NOMO-1 treated with DMSO at 0.1 percent for 48 hours (cell line): ENCODE data around the gene LGR4.
"Not testable (repeated sequence)": the region's sequence is repeated elsewhere in the genome, so short reads cannot be mapped to it uniquely, and the experiment has no call there.

Source experiments
- DNase-seq: peaks from one replicate; lab custom pipeline; 2025; ENCODE audit not compliant: unreplicated experiment; lab: John Stamatoyannopoulos, UW

Gene LGR4

GRCh38 chr11:27353593-27354358, 118.8 kb downstream of the LGR4 start:
- DNase-seq, result no peak

- DNase-seq, result no peak
These were observed 119.8 kb downstream of the LGR4 start for GRCh38 chr11:27352781-27353180.

DNA sequence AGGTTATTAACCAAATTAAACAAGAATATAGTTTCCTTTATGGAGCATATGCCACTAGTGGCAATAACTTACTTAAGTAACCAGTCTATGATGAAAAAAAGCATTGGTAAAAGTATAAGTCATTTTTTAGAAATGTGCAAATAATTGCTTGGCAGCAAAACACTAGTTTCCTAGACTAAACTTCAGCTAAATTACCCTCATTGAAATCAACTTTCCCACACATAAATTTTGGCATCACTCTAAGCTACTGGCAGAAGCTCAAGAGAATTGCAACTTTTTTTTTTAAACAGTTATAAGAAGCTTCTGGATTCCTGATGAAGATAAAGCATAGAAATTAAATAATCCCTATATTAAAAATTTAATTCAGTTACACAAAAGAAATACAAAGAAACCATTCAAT, 122.1 kb downstream of the LGR4 start:
- DNase-seq, result no peak

- DNase-seq, result no peak
These were observed 122.7 kb downstream of the LGR4 start for GRCh38 chr11:27349919-27350318.

DNA sequence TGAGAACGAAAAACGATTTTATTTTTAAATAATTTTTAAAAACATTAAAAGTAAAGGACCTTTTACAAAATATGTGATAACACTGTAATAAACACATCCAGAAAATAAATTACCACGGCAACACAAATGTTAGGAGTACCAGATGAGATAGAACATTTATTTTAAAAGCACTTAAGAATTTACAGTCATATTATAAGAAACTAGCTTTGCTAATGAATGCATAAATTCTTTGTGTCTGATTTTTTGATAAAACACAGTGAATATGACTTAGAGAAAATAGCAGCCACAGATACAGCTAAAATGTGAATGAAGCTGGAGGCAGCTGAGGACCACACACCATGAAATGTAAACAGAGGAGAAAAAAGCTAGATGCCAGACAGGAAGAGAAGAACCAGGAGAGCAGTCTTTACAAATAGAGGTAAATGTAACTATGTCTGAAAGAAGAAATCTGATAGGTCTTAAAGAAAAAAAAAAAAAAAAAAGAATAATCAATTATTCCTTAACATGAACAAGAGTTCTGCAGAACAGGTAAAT, 124.2 kb downstream of the LGR4 start:
- no peak for DNase-seq

DNA sequence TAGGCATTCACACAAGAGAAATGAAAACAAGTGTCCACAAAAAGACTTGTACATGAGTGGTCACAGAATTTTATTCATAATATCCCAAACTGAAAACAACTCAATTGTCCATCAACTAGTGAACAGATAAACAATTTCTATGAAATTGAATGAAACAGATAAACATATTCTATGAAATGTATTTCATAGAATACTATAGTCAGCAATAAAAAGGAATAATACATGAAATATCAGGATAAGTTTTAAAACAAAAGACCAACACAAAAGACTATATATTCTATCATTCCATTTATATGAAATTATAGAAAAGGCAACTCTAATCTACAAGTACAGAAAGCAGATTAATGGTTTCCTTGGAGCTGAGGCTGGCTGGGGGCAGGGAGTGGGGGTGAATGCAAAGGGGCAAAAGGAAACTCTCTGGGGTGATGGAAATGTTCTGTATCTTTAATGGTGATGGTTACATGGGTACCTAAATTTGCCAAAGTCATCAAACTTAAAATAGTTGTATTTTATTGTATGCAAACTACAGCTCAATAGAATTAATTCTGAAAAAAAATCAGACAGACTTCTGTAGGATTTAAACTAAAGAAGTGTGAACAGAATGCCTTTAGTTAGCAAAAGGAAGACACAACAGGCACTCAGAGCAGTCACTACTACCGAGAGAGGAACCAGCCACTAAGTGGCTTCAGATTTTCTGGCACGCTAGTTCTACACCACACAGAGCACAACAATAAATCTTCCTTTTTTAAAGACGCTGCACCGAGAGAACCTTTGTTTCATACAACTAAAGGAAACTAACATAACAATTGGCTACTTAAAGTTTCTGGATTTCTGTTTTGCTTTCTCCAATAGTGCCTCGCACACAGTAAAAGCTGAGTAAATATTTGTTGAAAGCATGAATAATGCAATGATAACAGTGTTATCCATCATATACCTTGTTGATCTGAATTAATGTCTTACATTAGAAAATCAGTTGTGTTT, 124.9 kb downstream of the LGR4 start:
- DNase-seq, result no peak

DNA sequence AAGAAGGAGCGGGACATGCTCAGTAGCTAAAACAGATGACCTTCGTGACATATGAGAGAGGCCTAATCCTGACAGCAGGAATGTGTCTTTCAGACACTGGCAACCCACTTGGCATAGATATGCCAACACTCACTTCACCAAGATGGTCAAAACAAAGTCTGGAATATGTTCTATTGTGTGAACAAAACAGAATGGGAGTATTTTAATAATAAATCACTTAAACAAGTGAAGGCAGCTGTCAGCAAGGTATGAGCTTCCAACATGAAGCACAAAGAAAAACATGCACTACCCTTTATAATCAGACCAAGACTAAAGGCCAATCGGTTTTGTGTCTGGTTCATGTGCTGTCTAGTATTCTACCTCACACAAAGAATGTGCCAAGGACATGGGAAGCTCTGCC, 132.6 kb downstream of the LGR4 start:
- no peak for DNase-seq

DNA sequence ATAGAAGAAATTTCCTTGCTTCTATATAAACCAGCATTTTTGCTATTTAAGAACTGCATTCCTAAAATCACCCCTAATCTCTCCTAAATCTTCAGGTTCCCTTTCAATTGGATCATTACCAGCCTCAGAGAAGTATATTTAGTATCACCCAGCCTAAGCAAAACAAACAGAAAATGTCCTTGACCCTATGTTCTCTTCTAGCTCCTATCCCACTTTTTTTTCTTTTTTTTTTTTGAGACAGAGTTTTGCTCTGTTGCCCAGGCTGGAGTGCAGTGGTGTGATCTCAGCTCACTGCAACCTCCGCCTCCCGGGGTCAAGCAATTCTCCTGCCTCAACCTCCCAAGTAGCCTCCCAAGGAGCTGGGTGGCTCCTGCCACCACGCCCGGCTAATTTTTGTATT, 137.8 kb downstream of the LGR4 start:
- DNase-seq, result not testable (repeated sequence)

- no peak for DNase-seq
These were observed 140.6 kb downstream of the LGR4 start for GRCh38 chr11:27331981-27332380.

DNA sequence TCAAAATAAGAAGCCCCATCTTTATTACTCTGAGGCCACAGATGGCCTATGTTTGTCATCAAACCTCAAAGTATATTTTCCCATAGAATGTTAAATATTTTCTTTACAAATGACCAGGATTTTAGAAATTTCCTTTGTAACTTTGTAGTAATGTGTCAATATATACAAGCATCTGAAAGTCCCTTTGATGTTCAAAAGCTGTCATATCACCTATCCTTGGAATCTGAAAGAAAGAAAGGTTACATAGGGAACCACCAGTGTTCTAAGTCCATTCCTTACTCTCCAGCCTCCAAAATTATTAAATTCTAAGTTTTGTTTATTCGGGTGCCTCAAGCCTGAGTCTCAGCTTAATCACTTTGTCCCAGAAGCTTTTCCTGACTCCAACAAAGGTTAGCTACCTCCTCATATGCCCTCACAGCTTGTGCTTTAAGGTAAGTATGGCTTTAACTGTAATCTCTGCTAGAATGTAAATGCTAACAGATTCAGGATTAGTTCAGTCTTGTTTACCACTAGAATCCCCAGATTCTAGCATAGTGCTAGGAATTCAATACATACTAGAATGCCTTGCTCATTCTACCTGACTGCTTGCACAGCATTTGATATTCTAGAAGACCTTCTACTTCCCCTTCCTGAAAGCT, 141.8 kb downstream of the LGR4 start:
- no peak for DNase-seq

DNA sequence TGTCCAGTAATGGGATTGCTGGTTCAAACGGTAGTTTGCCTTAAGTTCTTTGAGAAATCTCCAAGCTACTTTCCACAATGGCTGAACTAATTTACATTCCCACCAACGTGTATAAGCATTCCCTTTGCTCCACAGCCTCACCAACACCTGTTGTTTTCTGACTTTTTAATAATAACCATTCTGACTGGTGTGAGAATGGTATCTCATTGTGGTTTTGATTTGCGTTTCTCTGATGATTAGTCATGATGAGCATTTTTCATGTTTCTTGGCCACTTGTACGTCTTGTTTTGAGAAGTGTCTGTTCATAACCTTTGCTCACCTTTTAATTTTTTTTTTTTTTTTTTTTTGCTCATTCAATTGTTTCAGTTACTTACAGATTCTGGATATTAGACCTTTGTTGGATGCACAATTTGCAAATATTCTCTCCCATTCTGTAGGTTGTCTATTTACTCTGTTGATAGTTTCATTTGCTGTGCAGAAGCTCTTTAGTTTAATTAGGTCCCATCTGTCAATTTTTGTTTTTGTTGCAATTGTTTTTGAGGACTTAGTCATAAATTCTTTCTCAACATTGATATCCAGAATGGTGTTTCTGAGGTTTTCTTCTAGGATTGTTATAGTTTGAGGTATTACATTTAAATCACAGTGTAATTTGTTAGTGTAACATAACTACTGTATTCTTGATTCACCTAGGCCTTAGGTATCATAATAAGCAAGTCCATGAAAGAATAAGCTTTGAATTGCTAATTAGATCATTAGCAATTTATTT, 142.5 kb downstream of the LGR4 start:
- DNase-seq, result no peak

- DNase-seq, result no peak
These were observed 144.0 kb downstream of the LGR4 start for GRCh38 chr11:27328614-27329013.

DNA sequence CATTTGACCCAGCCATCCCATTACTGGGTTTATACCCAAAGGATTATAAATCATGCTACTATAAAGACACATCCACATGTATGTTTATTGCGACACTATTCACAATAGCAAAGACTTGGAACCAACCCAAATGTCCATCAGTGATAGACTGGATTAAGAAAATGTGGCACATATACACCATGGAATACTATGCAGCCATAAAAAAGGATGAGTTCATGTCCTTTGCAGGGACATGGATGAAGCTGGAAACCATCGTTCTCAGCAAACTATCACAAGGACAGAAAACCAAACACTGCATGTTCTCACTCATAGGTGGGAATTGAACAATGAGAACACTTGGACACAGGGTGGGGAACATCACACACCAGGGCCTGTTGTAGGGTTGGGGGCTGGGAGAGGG, 145.5 kb downstream of the LGR4 start:
- not testable (repeated sequence) for DNase-seq

- not testable (repeated sequence) for DNase-seq
These were observed 150.4 kb downstream of the LGR4 start for GRCh38 chr11:27322196-27322595.

- DNase-seq, result not testable (repeated sequence)
These were observed 151.2 kb downstream of the LGR4 start for GRCh38 chr11:27321340-27321739.

DNA sequence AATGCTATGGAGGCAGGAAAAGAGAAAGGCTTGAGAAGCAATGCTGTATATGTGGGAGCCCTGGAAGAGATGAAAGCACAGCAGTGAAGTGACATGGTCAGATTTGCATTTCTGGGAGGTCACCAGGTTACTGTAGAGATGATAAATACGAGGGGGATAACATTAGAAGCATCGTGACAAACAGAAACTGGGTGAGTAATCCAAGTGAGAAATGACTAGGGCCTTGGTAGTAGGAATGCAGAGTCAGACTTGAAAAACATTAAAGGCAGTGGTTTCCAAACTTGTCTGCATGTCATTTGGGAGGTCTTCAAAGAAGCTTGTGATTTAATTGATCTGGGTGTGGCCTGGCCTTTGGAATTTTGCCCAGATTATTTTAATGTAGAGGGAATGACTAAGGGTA, 153.5 kb downstream of the LGR4 start:
- DNase-seq, result no peak

GRCh38 chr11:27317751-27318150, 154.8 kb downstream of the LGR4 start:
- no peak for DNase-seq
